Psoas muscle (tissue), 8 donors: Measurements from ENCODE around the gene ENDOV. TPM values are rescaled to one million over a fixed set of nuclear protein-coding genes. Genes with fewer than 3 reads are reported as not detected.

Experiments
- ATAC-seq, 4 donors: fragments of 200-7000 bp; cut with Tn5 transposase; one replicate each; pipeline ENCODE4 v1.9.1; 2020; ENCODE audit warnings: moderate library complexity in 3 of 4, mild to moderate bottlenecking in 2 of 4
- DNase-seq, 2 donors: peaks; one replicate each; pipeline ENCODE4 v3.0.0-alpha.2; 2020
- H3K27ac ChIP-seq: fragments of 200-600 bp; one replicate; pipeline ENCODE4 v1.8.0; 2022
- H3K27me3 ChIP-seq, 3 donors: fragments of 200-600 bp in 1 of 3; one replicate each; pipeline versions ENCODE4 v1.6.1 to v1.8.0; 2013 to 2022; ENCODE audit warnings: low read length in 2 of 3, mild to moderate bottlenecking in 2 of 3, moderate library complexity in 1 of 3; ENCODE audit not compliant: insufficient read depth in 3 of 3
- H3K36me3 ChIP-seq, 2 donors: fragments of 200-600 bp in 1 of 2; one replicate each; pipeline versions ENCODE4 v1.6.1 to v1.8.0; 2013 to 2022; ENCODE audit warnings: low read depth in 1 of 2, mild to moderate bottlenecking in 1 of 2, moderate library complexity in 1 of 2; ENCODE audit not compliant: insufficient read depth in 1 of 2
- H3K4me1 ChIP-seq: fragments of 200-600 bp; one replicate; pipeline ENCODE4 v1.8.0; 2022
- H3K4me3 ChIP-seq: fragments of 200-600 bp; one replicate; pipeline ENCODE4 v1.8.0; 2022; ENCODE audit warnings: mild to moderate bottlenecking
- H3K9me3 ChIP-seq: fragments of 200-600 bp; one replicate; pipeline ENCODE4 v1.8.0; 2022
- CTCF ChIP-seq: fragments of 200-600 bp; IDR thresholded peaks from one replicate; pipeline ENCODE4 v1.8.0; 2022; ENCODE audit warnings: antibody characterized with exemption
- WGBS, 3 donors: extraction: QIAGEN DNeasy Blood & Tissue Kit; methylation state at CpG; one replicate each; pipeline versions ENCODE4 v1.1.6 to v1.1.7; 2013; 5-methylcytosine and 5-hydroxymethylcytosine counted together
- intact Hi-C, 2 donors: fragments of 100-400 bp; cut with DNase I; formaldehyde crosslinking; loops; one replicate each; pipeline versions ENCODE4 v1.11.0 to v1.14.2; 2022
- polyA plus RNA-seq, 3 donors: library from polyadenylated mRNA; stranded (reverse); fragments of 200-250 nt; gene quantifications; one replicate each; pipeline ENCODE4 v1.2.3, GENCODE V29; 2013
- total RNA-seq, 4 donors: library from RNA; stranded (reverse); fragmentation: NEBNext Ultra II Directional in 2 of 4; extraction: Animal tissue kit (Norgen Biotek cat#: 25700) in 2 of 4; gene quantifications; one replicate each; pipeline versions ENCODE4 v1.2.1 to v1.2.4, GENCODE V29; 2021 to 2023
- donor health status: healthy with polysubstance abuse.
- donor health status: DM: no; HTN: no; CAD: no; lungs with moderate emphysema.
- donor health status: Bipolar disorder and iron deficiency.
- donor health status: healthy.
- donor health status: DM: yes; HTN: yes; CAD: no.
- donor health status: DM: no; HTN: no; CAD: no.
- donor health status: DM: no; HTN: no; CAD: no.
- donor health status: DM: yes; HTN: yes; CAD: no.

The ENDOV gene
- total and polyA plus RNA-seq, 7 donors, result 12.0 to 24.3 (median 17.9) TPM

GRCh38 chr17:80453998-80454556 is 39.1 kb downstream of the ENDOV start:
- Histone ChIP-seq H3K27ac (peak overlapping the region; percentile 98), H3K9me3 (no peaks in the 10 kb centered on the region), H3K4me1 (peaks cover 29% of the 10 kb centered on the region), H3K4me3 (peak overlapping the region; percentile 79), H3K36me3 (no peaks in the 10 kb centered on the region), H3K27me3 (no peaks in the 10 kb centered on the region)
- no peak for TF ChIP-seq CTCF
- intact Hi-C loops, result loop anchor here in 1 of 2 donors (2.0 kb wide), 1 partner anchor 379 kb away; no protein-coding TSS in a partner anchor
- peak in 1 of 4 donors; percentile 20 for ATAC-seq
- DNase-seq, result peak; percentile 43 to 55
- 30 to 32% (median 31%) methylated on average over 36 of the region's 36 CpGs for WGBS, 3 donors

- peak overlapping the region; percentile 98 for H3K27ac ChIP-seq
- peaks cover 30% of the 10 kb centered on the region for H3K4me1 ChIP-seq
- peak overlapping the region; percentile 79 for H3K4me3 ChIP-seq
- H3K9me3 ChIP-seq, result no peaks in the 10 kb centered on the region
- peak; percentile 88 to 90 (median 89) for ATAC-seq
- peak; percentile 97 to 99 for DNase-seq
- no peaks in the 10 kb centered on the region for H3K36me3 ChIP-seq
- no peak for TF ChIP-seq CTCF
- intact Hi-C loops, result loop anchor here in 1 of 2 donors (2.0 kb wide), 1 partner anchor 378 kb away; no protein-coding TSS in a partner anchor
- no peaks in the 10 kb centered on the region for H3K27me3 ChIP-seq
- WGBS, 3 donors, result 0 to 1% (median 0%) methylated on average over 56 to 88 of the region's 88 CpGs
Measured at GRCh38 chr17:80454557-80455335, 39.8 kb downstream of the ENDOV start.

- H3K9me3 ChIP-seq, result no peaks in the 10 kb centered on the region
- peak overlapping the region; percentile 98 for H3K27ac ChIP-seq
- DNase-seq (peak; percentile 71 to 82), ATAC-seq (peak; percentile 40 to 61 (median 50))
- WGBS, 3 donors, result 1 to 6% (median 2%) methylated on average over 20 of the region's 20 CpGs
- H3K4me3 ChIP-seq, result peak overlapping the region; percentile 79
- no peaks in the 10 kb centered on the region for H3K27me3 ChIP-seq
- H3K4me1 ChIP-seq, result peaks cover 36% of the 10 kb centered on the region
- TF ChIP-seq CTCF, result no peak
- H3K36me3 ChIP-seq, result no peaks in the 10 kb centered on the region
- intact Hi-C loops, result loop anchor here in 1 of 2 donors (2.0 kb wide), 1 partner anchor 377 kb away; no protein-coding TSS in a partner anchor
Measured at GRCh38 chr17:80455336-80455710, 40.4 kb downstream of the ENDOV start.

- TF ChIP-seq CTCF, result no peak
- DNase-seq (peak in 1 of 2 donors; percentile 55), ATAC-seq (no peak)
- peaks cover 39% of the 10 kb centered on the region for H3K4me1 ChIP-seq
- H3K4me3 ChIP-seq, result peak overlapping the region; percentile 79
- WGBS, 3 donors, result 31 to 39% (median 33%) methylated on average over 4 of the region's 4 CpGs
- H3K9me3 ChIP-seq, result no peaks in the 10 kb centered on the region
- H3K36me3 ChIP-seq, result no peaks in the 10 kb centered on the region
- peak overlapping the region; percentile 98 for H3K27ac ChIP-seq
- intact Hi-C loops, result loop anchor here in 1 of 2 donors (2.0 kb wide), 1 partner anchor 377 kb away; no protein-coding TSS in a partner anchor
- no peaks in the 10 kb centered on the region for H3K27me3 ChIP-seq
Measured at GRCh38 chr17:80455784-80456183, 40.8 kb downstream of the ENDOV start.
